H1 (cell line): Measurements from ENCODE around the gene BUD13. TPM values are rescaled to one million over a fixed set of nuclear protein-coding genes. Genes with fewer than 3 reads are reported as not detected.

Experiments used
- CTCF ChIA-PET: fragments of 300-600 bp; sonication (Branson Sonifier 250); formaldehyde crosslinking; loops from one replicate; lab custom pipeline; 2021; ENCODE audit not compliant: partially characterized antibody; lab: Charles Lee
- POLR2A ChIA-PET: fragments of 300-600 bp; sonication (Branson Sonifier 250); formaldehyde crosslinking; loops from one replicate; lab custom pipeline; 2021; ENCODE audit warnings: inconsistent platforms; ENCODE audit not compliant: partially characterized antibody; lab: Charles Lee
- DNase-seq, 2 experiments: peaks; one replicate each; pipeline versions ENCODE4 v3.0.0 to v3.0.0-alpha.2; 2010 to 2022; ENCODE audit warnings: low spot score in 2 of 2, low read depth in 1 of 2, mixed read lengths in 1 of 2
- FAIRE-seq: peaks from 2 replicates; lab custom pipeline; 2011; peaks lifted over from hg19 to GRCh38; lab: Jason Lieb, UNC
- H2AFZ ChIP-seq: 2 replicates; pipeline ENCODE4 v1.8.1; 2012; ENCODE audit warnings: low read length, inconsistent platforms
- H2AK5ac ChIP-seq: 2 replicates; pipeline ENCODE4 v1.6.1; 2013; ENCODE audit warnings: low read depth, low read length
- H2BK120ac ChIP-seq: replicated peaks from 2 replicates; pipeline ENCODE3; 2013; ENCODE audit warnings: low read depth, low read length, inconsistent platforms
- H2BK12ac ChIP-seq: 2 replicates; pipeline ENCODE4 v1.6.1; 2013; ENCODE audit warnings: low read depth, low read length
- H2BK15ac ChIP-seq: 2 replicates; pipeline ENCODE4 v1.6.1; 2013; ENCODE audit warnings: low read length
- H2BK20ac ChIP-seq: 2 replicates; pipeline ENCODE4 v1.6.1; 2013; ENCODE audit warnings: low read length
- H2BK5ac ChIP-seq: 2 replicates; pipeline ENCODE4 v1.6.1; 2013; ENCODE audit warnings: low read depth, low read length
- H3K14ac ChIP-seq: 2 replicates; pipeline ENCODE4 v1.6.1; 2013; ENCODE audit warnings: inconsistent platforms; ENCODE audit not compliant: insufficient read length
- H3K18ac ChIP-seq: 2 replicates; pipeline ENCODE4 v1.6.1; 2013; ENCODE audit warnings: low read length; ENCODE audit errors: extremely low read depth
- H3K23ac ChIP-seq: 2 replicates; pipeline ENCODE4 v1.6.1; 2013; ENCODE audit warnings: inconsistent platforms; ENCODE audit not compliant: insufficient read length
- H3K23me2 ChIP-seq: 2 replicates; pipeline ENCODE4 v1.6.1; 2013; ENCODE audit warnings: low read depth, low read length
- H3K27ac ChIP-seq: 2 replicates; pipeline ENCODE4 v1.6.1; 2011; ENCODE audit warnings: low read depth, low read length, inconsistent platforms
- H3K27me3 ChIP-seq, 4 experiments: replicated peaks in 1 of 4; 1 replicate in 1 of 4; 2 replicates in 3 of 4; pipeline versions ENCODE4 v1.6.1 to v1.8.1; 2011 to 2013; ENCODE audit warnings: low read length in 3 of 4, mild to moderate bottlenecking in 3 of 4, inconsistent platforms in 2 of 4, mixed read lengths in 2 of 4, moderate library complexity in 1 of 4; ENCODE audit not compliant: control insufficient read depth in 3 of 4, insufficient read depth in 3 of 4; ENCODE audit errors: extremely low read depth in 1 of 4
- H3K36me3 ChIP-seq, 4 experiments: 2 replicates each; pipeline versions ENCODE4 v1.6.1 to v1.8.1; 2011 to 2013; ENCODE audit warnings: mild to moderate bottlenecking in 4 of 4, low read length in 3 of 4, moderate library complexity in 2 of 4, control low read depth in 1 of 4, inconsistent platforms in 1 of 4; ENCODE audit not compliant: insufficient read depth in 4 of 4, control insufficient read depth in 2 of 4
- H3K4ac ChIP-seq: replicated peaks from 2 replicates; pipeline ENCODE3; 2013; ENCODE audit warnings: low read length, low read depth, mixed read lengths, inconsistent platforms; ENCODE audit not compliant: insufficient read length
- H3K4me1 ChIP-seq, 4 experiments: replicated peaks in 1 of 4; 1 replicate in 1 of 4; 2 replicates in 3 of 4; pipeline versions ENCODE4 v1.6.1 to v1.8.1; 2011 to 2013; ENCODE audit warnings: low read length in 3 of 4, inconsistent platforms in 2 of 4, mixed read lengths in 1 of 4; ENCODE audit not compliant: insufficient read depth in 4 of 4, control insufficient read depth in 3 of 4
- H3K4me2 ChIP-seq, 2 experiments: 2 replicates each; pipeline versions ENCODE4 v1.6.1 to v1.8.1; 2011 to 2013; ENCODE audit warnings: low read depth in 2 of 2, low read length in 2 of 2, control low read depth in 1 of 2, inconsistent platforms in 1 of 2, mild to moderate bottlenecking in 1 of 2; ENCODE audit not compliant: insufficient read depth in 1 of 2
- H3K4me3 ChIP-seq, 4 experiments: fragments of 200-600, 300-600 bp in 1 of 4; sonication (generic), shearing (Covaris generic), sonication (Bioruptor Twin) in 1 of 4; 2 replicates each; pipeline versions ENCODE4 v1.5.1 to v1.8.1; 2011 to 2016; ENCODE audit warnings: low read length in 4 of 4, low read depth in 3 of 4, control low read depth in 2 of 4, inconsistent platforms in 2 of 4, mild to moderate bottlenecking in 2 of 4, mixed read lengths in 1 of 4, moderate library complexity in 1 of 4; ENCODE audit not compliant: insufficient read depth in 2 of 4; ENCODE audit errors: extremely low read depth in 1 of 4
- H3K56ac ChIP-seq: replicated peaks from 2 replicates; pipeline ENCODE3; 2013; ENCODE audit warnings: low read depth, mild to moderate bottlenecking, mixed read lengths, low read length, inconsistent platforms; ENCODE audit not compliant: insufficient read length
- H3K79me1 ChIP-seq: 2 replicates; pipeline ENCODE4 v1.6.1; 2013; ENCODE audit warnings: low read depth, low read length, control low read depth
- H3K79me2 ChIP-seq, 2 experiments: 2 replicates each; pipeline versions ENCODE4 v1.6.1 to v1.8.1; 2012 to 2013; ENCODE audit warnings: low read length in 2 of 2, mild to moderate bottlenecking in 2 of 2, inconsistent platforms in 1 of 2; ENCODE audit not compliant: insufficient read depth in 2 of 2, control insufficient read depth in 1 of 2
- H3K9ac ChIP-seq, 4 experiments: replicated peaks in 1 of 4; 1 replicate in 1 of 4; 2 replicates in 3 of 4; pipeline versions ENCODE4 v1.6.1 to v1.8.1; 2011 to 2013; ENCODE audit warnings: low read depth in 3 of 4, low read length in 3 of 4, control low read depth in 2 of 4, mild to moderate bottlenecking in 2 of 4, moderate library complexity in 2 of 4, inconsistent platforms in 1 of 4; ENCODE audit errors: extremely low read depth in 1 of 4
- H3K9me3 ChIP-seq, 2 experiments: 2 replicates each; pipeline versions ENCODE4 v1.6.1 to v1.8.1; 2012 to 2013; ENCODE audit warnings: mild to moderate bottlenecking in 2 of 2, moderate library complexity in 2 of 2, control low read depth in 1 of 2, inconsistent platforms in 1 of 2, low read depth in 1 of 2, low read length in 1 of 2, mixed read lengths in 1 of 2; ENCODE audit not compliant: insufficient read depth in 2 of 2
- H4K20me1 ChIP-seq, 2 experiments: replicated peaks in 1 of 2; 2 replicates each; pipeline versions ENCODE3 to v1.8.1; 2011 to 2013; ENCODE audit warnings: inconsistent platforms in 2 of 2, low read length in 2 of 2, mild to moderate bottlenecking in 1 of 2; ENCODE audit not compliant: insufficient read depth in 2 of 2, control insufficient read depth in 1 of 2
- H4K5ac ChIP-seq: 2 replicates; pipeline ENCODE4 v1.6.1; 2013; ENCODE audit warnings: low read length, low read depth, mixed read lengths, inconsistent platforms; ENCODE audit not compliant: insufficient read length
- H4K8ac ChIP-seq: 2 replicates; pipeline ENCODE4 v1.8.0; 2013; ENCODE audit warnings: mild to moderate bottlenecking, moderate library complexity, low read length, inconsistent platforms; ENCODE audit not compliant: insufficient read depth; ENCODE audit errors: extremely low read depth
- H4K91ac ChIP-seq: replicated peaks from 2 replicates; pipeline ENCODE3; 2013; ENCODE audit warnings: low read length, mixed read lengths, inconsistent platforms; ENCODE audit not compliant: insufficient read length
- CBX8 ChIP-seq: fragments of 300-800, 300-1000 bp; sonication (generic); IDR thresholded peaks from 2 replicates; pipeline ENCODE4 v1.7.1; 2016; ENCODE audit warnings: low read depth, low read length, borderline replicate concordance
- CHD2 ChIP-seq: IDR thresholded peaks from 2 replicates; pipeline ENCODE4 v1.6.1; 2012; ENCODE audit warnings: low read length, improper control_type of control experiment
- CREB1 ChIP-seq: IDR thresholded peaks from 2 replicates; pipeline ENCODE4 v1.6.1; 2012; ENCODE audit warnings: inconsistent platforms
- SIN3A ChIP-seq, 2 experiments: IDR thresholded peaks in 1 of 2; conservative IDR thresholded peaks in 1 of 2; 2 replicates each; pipeline ENCODE4 v1.6.1; 2011 to 2012; ENCODE audit warnings: low read length in 2 of 2, improper control_type of control experiment in 1 of 2, low read depth in 1 of 2, mild to moderate bottlenecking in 1 of 2
- SRF ChIP-seq: IDR thresholded peaks from 2 replicates; pipeline ENCODE4 v1.6.1; 2011; ENCODE audit warnings: mild to moderate bottlenecking, low read depth, low read length, moderate library complexity
- TBP ChIP-seq: IDR thresholded peaks from 2 replicates; pipeline ENCODE4 v1.6.1; 2011; ENCODE audit warnings: low read depth, low read length, improper control_type of control experiment
- ZNF274 ChIP-seq: IDR thresholded peaks from 2 replicates; pipeline ENCODE4 v1.7.0; 2012; ENCODE audit warnings: low read length, borderline replicate concordance; ENCODE audit errors: extremely low read depth
- whole genome bisulfite sequencing, 2 experiments: shearing (Covaris generic) in 1 of 2; methylation state at CpG; one replicate each; pipeline versions ENCODE4 v1.1.6 to v1.1.7; 2013 to 2015; ENCODE audit warnings: low lambda C conversion rate in 2 of 2, mixed read lengths in 2 of 2, inconsistent platforms in 1 of 2, low coverage in 1 of 2, missing lambda C conversion rate in 1 of 2; ENCODE audit not compliant: insufficient replicate concordance in 2 of 2, insufficient coverage in 1 of 2, insufficient read length in 1 of 2; ENCODE audit errors: extremely low coverage in 1 of 2, missing lambda C conversion rate in 1 of 2; 5-methylcytosine and 5-hydroxymethylcytosine counted together
- polyA plus RNA-seq, 7 experiments: library from polyadenylated mRNA; depleted of rRNA in 3 of 7; stranded (reverse) in 5 of 7; unstranded in 2 of 7; fragments of >200 nt in 5 of 7; fragments of 200-250 nt in 2 of 7; gene quantifications; 1 replicate in 5 of 7; 2 replicates in 1 of 7; 4 replicates in 1 of 7; pipeline versions ENCODE4 v1.2.1 to v1.2.3, GENCODE V29; 2011 to 2013; ENCODE audit warnings: missing spikeins in 2 of 7, mixed read lengths in 2 of 7
- total RNA-seq: library from RNA; stranded (reverse); fragmentation: NEBNext Ultra II Directional; extraction: Animal tissue kit (Norgen Biotek cat#: 25700); gene quantifications from 2 replicates; pipeline ENCODE4 v1.2.1, GENCODE V29; 2021
- TF ChIP-seq, protein P1 (sequence below): IDR thresholded peaks from 2 replicates; pipeline ENCODE4 v1.6.1; 2012; ENCODE audit warnings: low read length, inconsistent platforms
- TF ChIP-seq, protein P2 (sequence below): IDR thresholded peaks from 2 replicates; pipeline ENCODE4 v1.6.1; 2011; ENCODE audit warnings: low read depth, mild to moderate bottlenecking, low read length; ENCODE audit not compliant: insufficient read depth

BUD13 gene
- total and polyA plus RNA-seq, 2 of the 8 experiments (the other 6 are each of a cell fraction or from before 2014, with no cell fraction given), result 24.8 to 27.2 TPM

DNA sequence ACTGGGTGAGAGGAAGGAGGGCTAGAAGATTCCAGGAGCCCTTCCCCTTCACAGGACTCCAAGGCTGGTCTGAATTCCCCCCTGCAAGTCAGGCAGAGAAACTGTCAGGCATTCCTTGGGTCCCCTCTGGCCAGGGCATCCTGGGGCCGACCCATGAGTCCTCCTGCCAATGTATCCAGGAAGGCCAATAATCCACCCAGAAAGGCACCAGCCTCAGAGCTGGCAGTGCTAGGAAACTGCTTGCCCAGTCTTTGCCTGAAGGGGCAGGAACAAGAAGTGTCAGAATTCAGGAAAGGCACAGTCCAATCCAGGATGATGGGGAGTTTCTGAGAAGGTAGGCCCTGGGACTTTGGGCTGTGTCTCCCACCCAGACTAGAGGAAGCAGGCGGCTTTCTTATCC is 41.0 kb downstream of the BUD13 start:
- ChIA-PET CTCF (interaction anchor here (0.6 to 11.9 kb wide), 45 partner anchors 10 to 526 kb away, joined by 3 to 334 read pairs (median 5); partner anchors contain the start of gene APOA1), POLR2A (interaction anchor here (1.0 to 1.7 kb wide), 7 partner anchors 9 to 412 kb away, joined by 3 to 6 read pairs (median 3); partner anchors contain the start of gene PAFAH1B2)
- no peak overlapping the region for H3K4me3 ChIP-seq
- H2BK20ac ChIP-seq, result 0 out of 2 replicates have a peak overlapping the region, but pooled peaks have one; percentile 8
- peak overlapping the region in 1 of 2 experiments; percentile 14; a peak in 1 of 4 replicates for H3K4me2 ChIP-seq
- H2BK15ac ChIP-seq, result no peak overlapping the region; the same call in 1 of the 2 replicates
- H2BK120ac ChIP-seq, result no peak overlapping the region
- H2BK5ac ChIP-seq, result no peak overlapping the region
- no peaks in the 10 kb centered on the region for H3K23me2 ChIP-seq
- H3K4ac ChIP-seq, result no peak overlapping the region
- H2AFZ ChIP-seq, result no peak overlapping the region
- peaks cover 6 to 23% (median 16%) of the 10 kb centered on the region in 4 experiments for H3K4me1 ChIP-seq
- H3K23ac ChIP-seq, result no peak overlapping the region
- H3K18ac ChIP-seq, result no peak overlapping the region
- H4K8ac ChIP-seq, result no peak overlapping the region
- FAIRE-seq (no peak), DNase-seq (no peak)
- H2BK12ac ChIP-seq, result 0 out of 2 replicates have a peak overlapping the region, but pooled peaks have one; percentile 46
- no peak overlapping the region for H3K14ac ChIP-seq
- peak overlapping the region; percentile 18; the same call in 1 of the 2 replicates for H2AK5ac ChIP-seq
- no peaks in the 10 kb centered on the region for H4K20me1 ChIP-seq
- no peak overlapping the region for H3K9ac ChIP-seq
- H4K91ac ChIP-seq, result no peak overlapping the region
- 74% methylated on average over 2 of the region's 2 CpGs; no CpG with 5 or more reads in 1 of the 2 experiments for WGBS, 2 experiments
- H3K9me3 ChIP-seq, result no peaks in the 10 kb centered on the region
- no peaks in the 10 kb centered on the region for H3K27me3 ChIP-seq
- H3K79me1 ChIP-seq, result no peaks in the 10 kb centered on the region
- no peaks in the 10 kb centered on the region for H3K79me2 ChIP-seq
- no peak overlapping the region for H3K27ac ChIP-seq
- H3K36me3 ChIP-seq, result no peaks in the 10 kb centered on the region
- H3K56ac ChIP-seq, result no peak overlapping the region
- no peak overlapping the region for H4K5ac ChIP-seq
- TF ChIP-seq, protein P1, sequence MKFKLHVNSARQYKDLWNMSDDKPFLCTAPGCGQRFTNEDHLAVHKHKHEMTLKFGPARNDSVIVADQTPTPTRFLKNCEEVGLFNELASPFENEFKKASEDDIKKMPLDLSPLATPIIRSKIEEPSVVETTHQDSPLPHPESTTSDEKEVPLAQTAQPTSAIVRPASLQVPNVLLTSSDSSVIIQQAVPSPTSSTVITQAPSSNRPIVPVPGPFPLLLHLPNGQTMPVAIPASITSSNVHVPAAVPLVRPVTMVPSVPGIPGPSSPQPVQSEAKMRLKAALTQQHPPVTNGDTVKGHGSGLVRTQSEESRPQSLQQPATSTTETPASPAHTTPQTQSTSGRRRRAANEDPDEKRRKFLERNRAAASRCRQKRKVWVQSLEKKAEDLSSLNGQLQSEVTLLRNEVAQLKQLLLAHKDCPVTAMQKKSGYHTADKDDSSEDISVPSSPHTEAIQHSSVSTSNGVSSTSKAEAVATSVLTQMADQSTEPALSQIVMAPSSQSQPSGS, result no peak
- no peak for TF ChIP-seq SIN3A (conservative IDR thresholded peaks at IDR 0.05 in 1 of 2, IDR thresholded peaks at IDR 0.05 in 1 of 2; ENCODE audit: low read depth in 1 of 2, low read length in 2 of 2)
- no peak for TF ChIP-seq ZNF274
- TF ChIP-seq CBX8, result no peak
- TF ChIP-seq SRF, result no peak
- TF ChIP-seq TBP, result no peak
- no peak for TF ChIP-seq CREB1
- TF ChIP-seq CHD2, result no peak
- TF ChIP-seq, protein P2, sequence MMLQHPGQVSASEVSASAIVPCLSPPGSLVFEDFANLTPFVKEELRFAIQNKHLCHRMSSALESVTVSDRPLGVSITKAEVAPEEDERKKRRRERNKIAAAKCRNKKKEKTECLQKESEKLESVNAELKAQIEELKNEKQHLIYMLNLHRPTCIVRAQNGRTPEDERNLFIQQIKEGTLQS, result no peak
